GM23338 (cell line): Measurements from ENCODE around the gene CLIC5. TPM values are rescaled to one million over a fixed set of nuclear protein-coding genes. Genes with fewer than 3 reads are reported as not detected.

Source experiments
- ATAC-seq: fragments of 200-7000 bp; cut with Tn5 transposase; 3 replicates; pipeline ENCODE4 v1.9.1; 2020
- DNase-seq: peaks from one replicate; pipeline ENCODE4 v3.0.0-alpha.2; 2015; ENCODE audit warnings: low spot score
- H2AFZ ChIP-seq: fragments of 200-600 bp; sonication (generic); 2 replicates; pipeline ENCODE4 v1.8.0; 2016; ENCODE audit warnings: antibody characterized with exemption, mild to moderate bottlenecking, moderate library complexity
- H3F3A ChIP-seq: fragments of 200-600 bp; sonication (generic); replicated peaks from 2 replicates; pipeline ENCODE4 v1.8.0; 2017; ENCODE audit warnings: antibody characterized with exemption, mixed run types, low read depth
- H3K27ac ChIP-seq: fragments of 200-600 bp; sonication (generic); 2 replicates; pipeline ENCODE4 v1.6.1; 2016; ENCODE audit warnings: low read depth
- H3K27me3 ChIP-seq: fragments of 200-600 bp; sonication (generic); 2 replicates; pipeline ENCODE4 v1.8.0; 2016; ENCODE audit warnings: mild to moderate bottlenecking, mixed run types, moderate library complexity; ENCODE audit not compliant: insufficient read depth
- H3K36me3 ChIP-seq: fragments of 200-600 bp; sonication (generic); 2 replicates; pipeline ENCODE4 v1.8.0; 2016; ENCODE audit warnings: mild to moderate bottlenecking; ENCODE audit not compliant: insufficient read depth
- H3K4me1 ChIP-seq: fragments of 200-600 bp; sonication (generic); 2 replicates; pipeline ENCODE4 v1.8.0; 2016; ENCODE audit warnings: mild to moderate bottlenecking, moderate library complexity; ENCODE audit not compliant: insufficient read depth
- H3K4me2 ChIP-seq: fragments of 200-600 bp; sonication (generic); 2 replicates; pipeline ENCODE4 v1.7.1; 2017; ENCODE audit warnings: mixed run types
- H3K4me3 ChIP-seq: fragments of 200-600 bp; sonication (generic); 2 replicates; pipeline ENCODE4 v1.6.1; 2016; ENCODE audit warnings: mixed run types
- H3K79me2 ChIP-seq: fragments of 200-600 bp; sonication (generic); replicated peaks from 2 replicates; pipeline ENCODE4 v1.8.0; 2017; ENCODE audit warnings: mild to moderate bottlenecking; ENCODE audit not compliant: insufficient read depth
- H3K9me2 ChIP-seq: fragments of 200-600 bp; sonication (generic); 2 replicates; pipeline ENCODE4 v1.8.0; 2017; ENCODE audit not compliant: insufficient read depth
- H4K20me1 ChIP-seq: fragments of 200-600 bp; sonication (generic); replicated peaks from 2 replicates; pipeline ENCODE4 v1.8.0; 2017; ENCODE audit warnings: mild to moderate bottlenecking; ENCODE audit not compliant: insufficient read depth
- H3K27ac Mint-ChIP-seq: 2 replicates; pipeline ENCODE4 v1.8.0; 2020; ENCODE audit warnings: inconsistent platforms, mild to moderate bottlenecking, moderate library complexity, mixed read lengths
- H3K27me3 Mint-ChIP-seq: 3 replicates; pipeline ENCODE4 v1.8.0; 2022; ENCODE audit warnings: low read depth, mild to moderate bottlenecking, moderate library complexity, mixed read lengths, inconsistent platforms; ENCODE audit not compliant: insufficient read depth, poor library complexity
- H3K36me3 Mint-ChIP-seq: 3 replicates; pipeline ENCODE4 v1.8.0; 2021; ENCODE audit warnings: low read depth, mild to moderate bottlenecking, inconsistent platforms, moderate library complexity, mixed read lengths
- H3K4me1 Mint-ChIP-seq: 3 replicates; pipeline ENCODE4 v1.8.0; 2020; ENCODE audit warnings: mild to moderate bottlenecking, inconsistent platforms, mixed read lengths
- H3K4me3 Mint-ChIP-seq: 3 replicates; pipeline ENCODE4 v1.8.0; 2021; ENCODE audit warnings: moderate library complexity, mild to moderate bottlenecking, inconsistent platforms, mixed read lengths
- H3K9me3 Mint-ChIP-seq: 3 replicates; pipeline ENCODE4 v1.8.0; 2020; ENCODE audit warnings: moderate library complexity, mild to moderate bottlenecking, inconsistent platforms, mixed read lengths
- CREB1 ChIP-seq: fragments of 250-450 bp; sonication (Bioruptor Pico); IDR thresholded peaks from 2 replicates; pipeline ENCODE4 v1.5.0; 2020; ENCODE audit warnings: low read depth, mild to moderate bottlenecking, moderate library complexity
- EZH2 ChIP-seq: fragments of 200-600 bp; sonication (generic); IDR thresholded peaks from one replicate; pipeline ENCODE4 v1.8.0; 2017; ENCODE audit warnings: antibody characterized with exemption, mild to moderate bottlenecking, low read depth; ENCODE audit not compliant: unreplicated experiment
- EZH2phosphoT487 ChIP-seq: fragments of 200-600 bp; sonication (generic); IDR thresholded peaks from one replicate; pipeline ENCODE4 v1.8.1; 2018; ENCODE audit warnings: antibody characterized with exemption; ENCODE audit not compliant: unreplicated experiment
- JUNB ChIP-seq: IDR thresholded peaks from one replicate; pipeline ENCODE4 v1.6.1; 2016; ENCODE audit warnings: antibody characterized with exemption; ENCODE audit not compliant: unreplicated experiment
- NANOG ChIP-seq: IDR thresholded peaks from 2 replicates; pipeline ENCODE4 v1.6.1; 2016; ENCODE audit warnings: antibody characterized with exemption, borderline replicate concordance
- POLR2AphosphoS5 ChIP-seq: IDR thresholded peaks from 2 replicates; pipeline ENCODE4 v1.6.1; 2016; ENCODE audit warnings: antibody characterized with exemption, low read depth
- STAT1 ChIP-seq: IDR thresholded peaks from one replicate; pipeline ENCODE4 v1.6.1; 2016; ENCODE audit warnings: antibody characterized with exemption; ENCODE audit not compliant: unreplicated experiment
- ZNF114 ChIP-seq: fragments of 250-450 bp; sonication (Bioruptor Pico); IDR thresholded peaks from 2 replicates; pipeline ENCODE4 v1.5.0; 2020; ENCODE audit warnings: mild to moderate bottlenecking, moderate library complexity
- ZNF331 ChIP-seq: fragments of 250-450 bp; sonication (Bioruptor Pico); IDR thresholded peaks from 2 replicates; pipeline ENCODE4 v1.5.0; 2020; ENCODE audit warnings: low read depth, mild to moderate bottlenecking, moderate library complexity
- ZNF462 ChIP-seq: fragments of 250-450 bp; sonication (Bioruptor Pico); IDR thresholded peaks from 2 replicates; pipeline ENCODE4 v1.5.0; 2020; ENCODE audit warnings: mild to moderate bottlenecking, moderate library complexity
- polyA plus RNA-seq: library from polyadenylated mRNA; unstranded; fragments of >200 nt; fragmentation: Nextera tagmentation; extraction: Ambion mirVana; gene quantifications from 2 replicates; pipeline ENCODE4 v1.2.1, GENCODE V29; 2016
- total RNA-seq: library from RNA; depleted of rRNA; stranded (reverse); fragments of >200 nt; shearing (Covaris generic); gene quantifications from 2 replicates; pipeline ENCODE4 v1.2.3, GENCODE V29; 2014
- TF ChIP-seq, protein P1 (sequence below): IDR thresholded peaks from one replicate; pipeline ENCODE4 v1.6.1; 2018; ENCODE audit warnings: antibody characterized with exemption; ENCODE audit not compliant: unreplicated experiment
- TF ChIP-seq, protein P2 (sequence below): IDR thresholded peaks from 2 replicates; pipeline ENCODE4 v1.6.1; 2016; ENCODE audit warnings: antibody characterized with exemption

CLIC5 gene
- total and polyA plus RNA-seq, 2 experiments from 2014 or later, result 0.08 TPM; not detected in 1

GRCh38 chr6:45845567-45845966 is 170.1 kb downstream of the CLIC5 start:
- H3K79me2 ChIP-seq, result no peaks in the 10 kb centered on the region
- no peak overlapping the region for H3K27ac Mint-ChIP-seq
- no peaks in the 10 kb centered on the region for H3K36me3 Mint-ChIP-seq
- no peaks in the 10 kb centered on the region; the same call in 2 of the 3 replicates for H3K9me3 Mint-ChIP-seq
- no peaks in the 10 kb centered on the region for H3K27me3 ChIP-seq
- no peak overlapping the region for H3K27ac ChIP-seq
- no peaks in the 10 kb centered on the region for H3F3A ChIP-seq
- peaks cover 4% of the 10 kb centered on the region for H3K9me2 ChIP-seq
- ATAC-seq (no peak), DNase-seq (no peak)
- H3K27me3 Mint-ChIP-seq, result no peaks in the 10 kb centered on the region
- no peak overlapping the region for H3K4me2 ChIP-seq
- no peaks in the 10 kb centered on the region for H4K20me1 ChIP-seq
- H3K4me3 Mint-ChIP-seq, result no peak overlapping the region
- TF ChIP-seq NANOG, result no peak
- no peak for TF ChIP-seq JUNB
- no peak for TF ChIP-seq ZNF331
- no peak for TF ChIP-seq POLR2AphosphoS5
- no peak for TF ChIP-seq ZNF462 (CRISPR knock-in tag)
- TF ChIP-seq, protein P1, sequence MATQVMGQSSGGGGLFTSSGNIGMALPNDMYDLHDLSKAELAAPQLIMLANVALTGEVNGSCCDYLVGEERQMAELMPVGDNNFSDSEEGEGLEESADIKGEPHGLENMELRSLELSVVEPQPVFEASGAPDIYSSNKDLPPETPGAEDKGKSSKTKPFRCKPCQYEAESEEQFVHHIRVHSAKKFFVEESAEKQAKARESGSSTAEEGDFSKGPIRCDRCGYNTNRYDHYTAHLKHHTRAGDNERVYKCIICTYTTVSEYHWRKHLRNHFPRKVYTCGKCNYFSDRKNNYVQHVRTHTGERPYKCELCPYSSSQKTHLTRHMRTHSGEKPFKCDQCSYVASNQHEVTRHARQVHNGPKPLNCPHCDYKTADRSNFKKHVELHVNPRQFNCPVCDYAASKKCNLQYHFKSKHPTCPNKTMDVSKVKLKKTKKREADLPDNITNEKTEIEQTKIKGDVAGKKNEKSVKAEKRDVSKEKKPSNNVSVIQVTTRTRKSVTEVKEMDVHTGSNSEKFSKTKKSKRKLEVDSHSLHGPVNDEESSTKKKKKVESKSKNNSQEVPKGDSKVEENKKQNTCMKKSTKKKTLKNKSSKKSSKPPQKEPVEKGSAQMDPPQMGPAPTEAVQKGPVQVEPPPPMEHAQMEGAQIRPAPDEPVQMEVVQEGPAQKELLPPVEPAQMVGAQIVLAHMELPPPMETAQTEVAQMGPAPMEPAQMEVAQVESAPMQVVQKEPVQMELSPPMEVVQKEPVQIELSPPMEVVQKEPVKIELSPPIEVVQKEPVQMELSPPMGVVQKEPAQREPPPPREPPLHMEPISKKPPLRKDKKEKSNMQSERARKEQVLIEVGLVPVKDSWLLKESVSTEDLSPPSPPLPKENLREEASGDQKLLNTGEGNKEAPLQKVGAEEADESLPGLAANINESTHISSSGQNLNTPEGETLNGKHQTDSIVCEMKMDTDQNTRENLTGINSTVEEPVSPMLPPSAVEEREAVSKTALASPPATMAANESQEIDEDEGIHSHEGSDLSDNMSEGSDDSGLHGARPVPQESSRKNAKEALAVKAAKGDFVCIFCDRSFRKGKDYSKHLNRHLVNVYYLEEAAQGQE, result no peak
- TF ChIP-seq, protein P2, sequence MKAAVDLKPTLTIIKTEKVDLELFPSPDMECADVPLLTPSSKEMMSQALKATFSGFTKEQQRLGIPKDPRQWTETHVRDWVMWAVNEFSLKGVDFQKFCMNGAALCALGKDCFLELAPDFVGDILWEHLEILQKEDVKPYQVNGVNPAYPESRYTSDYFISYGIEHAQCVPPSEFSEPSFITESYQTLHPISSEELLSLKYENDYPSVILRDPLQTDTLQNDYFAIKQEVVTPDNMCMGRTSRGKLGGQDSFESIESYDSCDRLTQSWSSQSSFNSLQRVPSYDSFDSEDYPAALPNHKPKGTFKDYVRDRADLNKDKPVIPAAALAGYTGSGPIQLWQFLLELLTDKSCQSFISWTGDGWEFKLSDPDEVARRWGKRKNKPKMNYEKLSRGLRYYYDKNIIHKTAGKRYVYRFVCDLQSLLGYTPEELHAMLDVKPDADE, result no peak
- TF ChIP-seq CREB1, result no peak
- no peak for TF ChIP-seq EZH2phosphoT487
- no peak for TF ChIP-seq ZNF114
- no peak for TF ChIP-seq STAT1
- TF ChIP-seq EZH2, result no peak
- no peaks in the 10 kb centered on the region for H3K36me3 ChIP-seq
- peaks cover 12% of the 10 kb centered on the region for H3K4me1 Mint-ChIP-seq
- peaks cover 3% of the 10 kb centered on the region; the same call in 1 of the 2 replicates for H3K4me1 ChIP-seq
- no peak overlapping the region for H2AFZ ChIP-seq
- H3K4me3 ChIP-seq, result no peak overlapping the region
